NT2/D1 (cell line): Measurements from ENCODE around the gene RIMBP3C.
"Not testable (repeated sequence)": the region's sequence is repeated elsewhere in the genome, so short reads cannot be mapped to it uniquely, and the experiment has no call there.

Experiments used
- SUZ12 ChIP-seq: IDR thresholded peaks from 2 replicates; pipeline ENCODE4 v1.6.1; 2011; ENCODE audit not compliant: insufficient read length, insufficient read depth; ENCODE audit errors: extremely low read depth
- YY1 ChIP-seq: IDR thresholded peaks from 2 replicates; pipeline ENCODE4 v1.6.1; 2011; ENCODE audit not compliant: insufficient read length, insufficient read depth
- ZNF274 ChIP-seq: IDR thresholded peaks from 2 replicates; pipeline ENCODE4 v1.6.1; 2011; ENCODE audit warnings: mild to moderate bottlenecking, low read depth, low read length

GRCh38 chr22:21551361-21551760 lies at the start of gene RIMBP3C:
- TF ChIP-seq ZNF274, SUZ12, YY1: not testable (repeated sequence)
